Measurements from ENCODE around the gene FAM90A1.
"Not testable (repeated sequence)": the region's sequence is repeated elsewhere in the genome, so short reads cannot be mapped to it uniquely, and the experiment has no call there.

The FAM90A1 gene

GRCh38 chr12:8226992-8227731 lies at the start of gene FAM90A1:
TSS of gene FAM90A1 (minus strand) at chr12:8227618. CDS start at chr12:8224832, 2,786 bp downstream.
- H3K9me3 ChIP-seq (ENCODE audit: control insufficient read depth, insufficient read depth, low read length); H3K4me1 ChIP-seq (ENCODE audit: control insufficient read depth, insufficient read depth, low read length); H3K27me3 ChIP-seq (ENCODE audit: control insufficient read depth, insufficient read depth, low read length); H3K4me3 ChIP-seq (ENCODE audit: low read depth, low read length); H3K36me3 ChIP-seq (ENCODE audit: control insufficient read depth, insufficient read depth, low read length); H3K9ac ChIP-seq (ENCODE audit: low read depth, low read length): not testable (repeated sequence)

- H3K9me3 ChIP-seq (ENCODE audit: control insufficient read depth, insufficient read depth, low read length); H3K4me3 ChIP-seq (ENCODE audit: low read depth, low read length); H3K4me1 ChIP-seq (ENCODE audit: control insufficient read depth, insufficient read depth, low read length); H3K27me3 ChIP-seq (ENCODE audit: control insufficient read depth, insufficient read depth, low read length); H3K9ac ChIP-seq (ENCODE audit: low read depth, low read length); H3K36me3 ChIP-seq (ENCODE audit: control insufficient read depth, insufficient read depth, low read length): not testable (repeated sequence)
These were observed 49.0 kb upstream of the FAM90A1 start for GRCh38 chr12:8276397-8276796.

GRCh38 chr12:8266706-8267105 lies 39.3 kb upstream of the FAM90A1 start:
- not testable (repeated sequence) for H3K4me1 ChIP-seq (ENCODE audit: control insufficient read depth, insufficient read depth, low read length); H3K4me3 ChIP-seq (ENCODE audit: low read depth, low read length); H3K27me3 ChIP-seq (ENCODE audit: control insufficient read depth, insufficient read depth, low read length); H3K9ac ChIP-seq (ENCODE audit: low read depth, low read length); H3K36me3 ChIP-seq (ENCODE audit: control insufficient read depth, insufficient read depth, low read length); H3K9me3 ChIP-seq (ENCODE audit: control insufficient read depth, insufficient read depth, low read length)

- not testable (repeated sequence) for H3K36me3 ChIP-seq (ENCODE audit: control insufficient read depth, insufficient read depth, low read length); H3K27me3 ChIP-seq (ENCODE audit: control insufficient read depth, insufficient read depth, low read length); H3K4me3 ChIP-seq (ENCODE audit: low read depth, low read length); H3K9ac ChIP-seq (ENCODE audit: low read depth, low read length); H3K4me1 ChIP-seq (ENCODE audit: control insufficient read depth, insufficient read depth, low read length); H3K9me3 ChIP-seq (ENCODE audit: control insufficient read depth, insufficient read depth, low read length)
These were observed 36.8 kb upstream of the FAM90A1 start for GRCh38 chr12:8264236-8264635.

- not testable (repeated sequence) for H3K4me3 ChIP-seq (ENCODE audit: low read depth, low read length); H3K36me3 ChIP-seq (ENCODE audit: control insufficient read depth, insufficient read depth, low read length); H3K9ac ChIP-seq (ENCODE audit: low read depth, low read length); H3K9me3 ChIP-seq (ENCODE audit: control insufficient read depth, insufficient read depth, low read length); H3K4me1 ChIP-seq (ENCODE audit: control insufficient read depth, insufficient read depth, low read length); H3K27me3 ChIP-seq (ENCODE audit: control insufficient read depth, insufficient read depth, low read length)
These were observed 33.7 kb upstream of the FAM90A1 start for GRCh38 chr12:8261111-8261554.

GRCh38 chr12:8256356-8256755 lies 28.9 kb upstream of the FAM90A1 start:
- H3K9ac ChIP-seq (ENCODE audit: low read depth, low read length); H3K9me3 ChIP-seq (ENCODE audit: control insufficient read depth, insufficient read depth, low read length); H3K4me3 ChIP-seq (ENCODE audit: low read depth, low read length); H3K4me1 ChIP-seq (ENCODE audit: control insufficient read depth, insufficient read depth, low read length); H3K27me3 ChIP-seq (ENCODE audit: control insufficient read depth, insufficient read depth, low read length); H3K36me3 ChIP-seq (ENCODE audit: control insufficient read depth, insufficient read depth, low read length): not testable (repeated sequence)

GRCh38 chr12:8254705-8255104 lies 27.3 kb upstream of the FAM90A1 start:
- H3K4me1 ChIP-seq (ENCODE audit: control insufficient read depth, insufficient read depth, low read length); H3K9ac ChIP-seq (ENCODE audit: low read depth, low read length); H3K36me3 ChIP-seq (ENCODE audit: control insufficient read depth, insufficient read depth, low read length); H3K9me3 ChIP-seq (ENCODE audit: control insufficient read depth, insufficient read depth, low read length); H3K4me3 ChIP-seq (ENCODE audit: low read depth, low read length); H3K27me3 ChIP-seq (ENCODE audit: control insufficient read depth, insufficient read depth, low read length): not testable (repeated sequence)

GRCh38 chr12:8252056-8252818 lies 24.8 kb upstream of the FAM90A1 start:
- not testable (repeated sequence) for H3K27me3 ChIP-seq (ENCODE audit: control insufficient read depth, insufficient read depth, low read length); H3K9me3 ChIP-seq (ENCODE audit: control insufficient read depth, insufficient read depth, low read length); H3K9ac ChIP-seq (ENCODE audit: low read depth, low read length); H3K36me3 ChIP-seq (ENCODE audit: control insufficient read depth, insufficient read depth, low read length); H3K4me1 ChIP-seq (ENCODE audit: control insufficient read depth, insufficient read depth, low read length); H3K4me3 ChIP-seq (ENCODE audit: low read depth, low read length)

- H3K4me3 ChIP-seq (ENCODE audit: low read depth, low read length); H3K27me3 ChIP-seq (ENCODE audit: control insufficient read depth, insufficient read depth, low read length); H3K4me1 ChIP-seq (ENCODE audit: control insufficient read depth, insufficient read depth, low read length); H3K9ac ChIP-seq (ENCODE audit: low read depth, low read length); H3K9me3 ChIP-seq (ENCODE audit: control insufficient read depth, insufficient read depth, low read length); H3K36me3 ChIP-seq (ENCODE audit: control insufficient read depth, insufficient read depth, low read length): not testable (repeated sequence)
These were observed 24.2 kb upstream of the FAM90A1 start for GRCh38 chr12:8251616-8252015.

- H3K36me3 ChIP-seq (ENCODE audit: control insufficient read depth, insufficient read depth, low read length); H3K4me1 ChIP-seq (ENCODE audit: control insufficient read depth, insufficient read depth, low read length); H3K27me3 ChIP-seq (ENCODE audit: control insufficient read depth, insufficient read depth, low read length); H3K9ac ChIP-seq (ENCODE audit: low read depth, low read length); H3K9me3 ChIP-seq (ENCODE audit: control insufficient read depth, insufficient read depth, low read length); H3K4me3 ChIP-seq (ENCODE audit: low read depth, low read length): not testable (repeated sequence)
These were observed 19.6 kb upstream of the FAM90A1 start for GRCh38 chr12:8246941-8247535.

GRCh38 chr12:8243682-8244161 lies 16.3 kb upstream of the FAM90A1 start:
- not testable (repeated sequence) for H3K9ac ChIP-seq (ENCODE audit: low read depth, low read length); H3K4me1 ChIP-seq (ENCODE audit: control insufficient read depth, insufficient read depth, low read length); H3K27me3 ChIP-seq (ENCODE audit: control insufficient read depth, insufficient read depth, low read length); H3K9me3 ChIP-seq (ENCODE audit: control insufficient read depth, insufficient read depth, low read length); H3K36me3 ChIP-seq (ENCODE audit: control insufficient read depth, insufficient read depth, low read length)
- peak overlapping the region; percentile 55 for H3K4me3 ChIP-seq (ENCODE audit: low read depth, low read length)

All from iPS-15b (cell line).